Hepatocyte (in vitro differentiated cells): Measurements from ENCODE around the gene GIMAP8.

Experiments
- EZH2 ChIP-seq: fragments of 200-600 bp; sonication (generic); IDR thresholded peaks from 2 replicates; pipeline ENCODE4 v1.6.1; 2016; ENCODE audit warnings: antibody characterized with exemption, mild to moderate bottlenecking, borderline replicate concordance
- EZH2phosphoT487 ChIP-seq: fragments of 200-600 bp; sonication (generic); IDR thresholded peaks from one replicate; pipeline ENCODE4 v1.6.1; 2018; ENCODE audit warnings: antibody characterized with exemption, mild to moderate bottlenecking, low read depth, moderate library complexity; ENCODE audit not compliant: unreplicated experiment, severe bottlenecking
- TF ChIP-seq, protein P1 (sequence below): fragments of 200-600 bp; sonication (generic); IDR thresholded peaks from 2 replicates; pipeline ENCODE4 v1.5.1; 2016; ENCODE audit warnings: antibody characterized with exemption, mild to moderate bottlenecking; ENCODE audit not compliant: poor library complexity

DNA sequence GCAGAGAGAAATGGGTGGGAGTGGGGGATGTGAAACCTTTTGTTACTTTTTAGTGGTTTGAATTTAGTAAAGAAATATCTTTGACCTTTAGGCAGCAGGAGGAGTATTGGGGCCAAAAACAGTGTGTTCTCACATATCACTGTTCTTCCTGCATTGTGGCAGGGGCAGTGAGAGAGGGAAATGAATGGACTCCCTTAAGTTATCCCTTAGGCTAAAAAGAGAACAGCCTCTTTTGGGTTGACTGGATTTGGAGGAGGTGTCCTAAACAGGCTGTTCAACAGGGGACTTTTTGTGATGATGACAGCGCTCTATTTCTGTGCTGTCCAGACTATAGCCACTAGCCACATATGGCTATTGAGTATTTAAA is 49.0 kb upstream of the GIMAP8 start:
- TF ChIP-seq, protein P1, sequence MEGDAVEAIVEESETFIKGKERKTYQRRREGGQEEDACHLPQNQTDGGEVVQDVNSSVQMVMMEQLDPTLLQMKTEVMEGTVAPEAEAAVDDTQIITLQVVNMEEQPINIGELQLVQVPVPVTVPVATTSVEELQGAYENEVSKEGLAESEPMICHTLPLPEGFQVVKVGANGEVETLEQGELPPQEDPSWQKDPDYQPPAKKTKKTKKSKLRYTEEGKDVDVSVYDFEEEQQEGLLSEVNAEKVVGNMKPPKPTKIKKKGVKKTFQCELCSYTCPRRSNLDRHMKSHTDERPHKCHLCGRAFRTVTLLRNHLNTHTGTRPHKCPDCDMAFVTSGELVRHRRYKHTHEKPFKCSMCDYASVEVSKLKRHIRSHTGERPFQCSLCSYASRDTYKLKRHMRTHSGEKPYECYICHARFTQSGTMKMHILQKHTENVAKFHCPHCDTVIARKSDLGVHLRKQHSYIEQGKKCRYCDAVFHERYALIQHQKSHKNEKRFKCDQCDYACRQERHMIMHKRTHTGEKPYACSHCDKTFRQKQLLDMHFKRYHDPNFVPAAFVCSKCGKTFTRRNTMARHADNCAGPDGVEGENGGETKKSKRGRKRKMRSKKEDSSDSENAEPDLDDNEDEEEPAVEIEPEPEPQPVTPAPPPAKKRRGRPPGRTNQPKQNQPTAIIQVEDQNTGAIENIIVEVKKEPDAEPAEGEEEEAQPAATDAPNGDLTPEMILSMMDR, result no peak
- TF ChIP-seq EZH2, result no peak
- TF ChIP-seq EZH2phosphoT487, result no peak
